HepG2 (cell line): ENCODE data around the gene ICE2. TPM values are rescaled to one million over a fixed set of nuclear protein-coding genes. Genes with fewer than 3 reads are reported as not detected.

Source experiments
- ATRX ChIP-seq: sonication (generic); formaldehyde crosslinking; IDR thresholded peaks from 2 replicates; pipeline ENCODE4 v1.4.0; 2020; ENCODE audit warnings: missing genetic modification reagents, borderline replicate concordance
- FOXA1 ChIP-seq, 2 experiments: fragments of 450-650 bp in 1 of 2; sonication (generic) in 1 of 2; formaldehyde crosslinking in 1 of 2; IDR thresholded peaks; 2 replicates each; pipeline versions ENCODE4 v1.4.0 to v1.6.1; 2016 to 2020; ENCODE audit warnings: missing genetic modification reagents in 1 of 2
- GMEB2 ChIP-seq: IDR thresholded peaks from 2 replicates; pipeline ENCODE4 v1.6.1; 2016; ENCODE audit warnings: missing biosample characterization, missing genetic modification reagents, low read depth
- HMG20B ChIP-seq: conservative IDR thresholded peaks from 2 replicates; pipeline ENCODE4 v1.6.1; 2016; ENCODE audit warnings: missing genetic modification reagents, missing compliant biosample characterization
- KDM5B ChIP-seq: sonication (generic); formaldehyde crosslinking; IDR thresholded peaks from 2 replicates; pipeline ENCODE4 v1.4.0; 2020; ENCODE audit warnings: missing genetic modification reagents, mild to moderate bottlenecking, borderline replicate concordance
- NONO ChIP-seq, 2 experiments: fragments of 450-650 bp in 1 of 2; sonication (generic) in 1 of 2; formaldehyde crosslinking in 1 of 2; IDR thresholded peaks in 1 of 2; conservative IDR thresholded peaks in 1 of 2; 2 replicates each; pipeline versions ENCODE4 v1.6.1 to v1.8.0; 2017 to 2022; ENCODE audit warnings: mild to moderate bottlenecking in 1 of 2, missing genetic modification reagents in 1 of 2, moderate library complexity in 1 of 2
- RBFOX2 ChIP-seq: fragments of 200-400 bp; formaldehyde crosslinking; IDR thresholded peaks from 2 replicates; pipeline ENCODE4 v1.6.1; 2017; ENCODE audit warnings: low read depth, mild to moderate bottlenecking, low read length
- RFXAP ChIP-seq: sonication (generic); formaldehyde crosslinking; IDR thresholded peaks from 2 replicates; pipeline ENCODE4 v1.4.0; 2020; ENCODE audit warnings: missing genetic modification reagents, borderline replicate concordance
- SIN3A ChIP-seq: IDR thresholded peaks from 2 replicates; pipeline ENCODE4 v1.6.1; 2011; ENCODE audit warnings: low read depth, mild to moderate bottlenecking, control low read depth, low read length, borderline replicate concordance
- SNAPC5 ChIP-seq: sonication (generic); formaldehyde crosslinking; IDR thresholded peaks from 2 replicates; pipeline ENCODE4 v1.8.1; 2023; ENCODE audit warnings: mild to moderate bottlenecking, missing genetic modification reagents, borderline replicate concordance
- SP4 ChIP-seq: sonication (generic); formaldehyde crosslinking; IDR thresholded peaks from 2 replicates; pipeline ENCODE4 v1.8.1; 2023; ENCODE audit warnings: mild to moderate bottlenecking, missing genetic modification reagents
- TFDP1 ChIP-seq: IDR thresholded peaks from 2 replicates; pipeline ENCODE4 v1.6.1; 2016; ENCODE audit warnings: missing compliant biosample characterization, missing genetic modification reagents, borderline replicate concordance
- TGIF2 ChIP-seq: IDR thresholded peaks from 2 replicates; pipeline ENCODE4 v1.6.1; 2016; ENCODE audit warnings: control low read depth, missing compliant biosample characterization
- THAP7 ChIP-seq: sonication (generic); formaldehyde crosslinking; IDR thresholded peaks from 2 replicates; pipeline ENCODE4 v1.8.1; 2023; ENCODE audit warnings: mild to moderate bottlenecking, missing genetic modification reagents
- TSC22D2 ChIP-seq: sonication (generic); formaldehyde crosslinking; IDR thresholded peaks from 2 replicates; pipeline ENCODE4 v1.5.1; 2020; ENCODE audit warnings: missing genetic modification reagents, mild to moderate bottlenecking, borderline replicate concordance
- YEATS2 ChIP-seq: sonication (generic); formaldehyde crosslinking; IDR thresholded peaks from 2 replicates; pipeline ENCODE4 v1.4.0; 2020; ENCODE audit warnings: missing genetic modification reagents, borderline replicate concordance
- ZBTB14 ChIP-seq: sonication (generic); formaldehyde crosslinking; IDR thresholded peaks from 2 replicates; pipeline ENCODE4 v1.4.0; 2020; ENCODE audit warnings: missing genetic modification reagents
- ZKSCAN1 ChIP-seq: fragments of 150-350 bp; IDR thresholded peaks from 2 replicates; pipeline ENCODE4 v1.6.1; 2014; ENCODE audit warnings: low read length
- ZNF24 ChIP-seq: fragments of 450-650 bp; IDR thresholded peaks from 2 replicates; pipeline ENCODE4 v1.6.1; 2017; ENCODE audit warnings: antibody characterized with exemption, mild to moderate bottlenecking
- ZNF441 ChIP-seq: sonication (generic); formaldehyde crosslinking; IDR thresholded peaks from 2 replicates; pipeline ENCODE4 v1.7.0; 2021; ENCODE audit warnings: missing genetic modification reagents, borderline replicate concordance
- ZNF547 ChIP-seq: sonication (generic); formaldehyde crosslinking; IDR thresholded peaks from 2 replicates; pipeline ENCODE4 v1.5.1; 2020; ENCODE audit warnings: mild to moderate bottlenecking, missing genetic modification reagents
- ZNF558 ChIP-seq: sonication (generic); formaldehyde crosslinking; IDR thresholded peaks from 2 replicates; pipeline ENCODE4 v1.9.0; 2022; ENCODE audit warnings: mild to moderate bottlenecking, missing genetic modification reagents, borderline replicate concordance
- ZNF597 ChIP-seq: sonication (generic); formaldehyde crosslinking; IDR thresholded peaks from 2 replicates; pipeline ENCODE4 v1.5.0; 2020; ENCODE audit warnings: missing genetic modification reagents
- polyA plus RNA-seq, 8 experiments: library from polyadenylated mRNA; depleted of rRNA in 3 of 8; stranded (reverse) in 7 of 8; unstranded in 1 of 8; fragments of >200 nt; fragmentation: Illumina TruSeq in 4 of 8; extraction: Trizol in 4 of 8; gene quantifications; 2 replicates each; pipeline versions ENCODE4 v1.2.1 to v1.2.3, GENCODE V29; 2011 to 2016; ENCODE audit warnings: low read depth in 4 of 8, missing spikeins in 1 of 8, mixed read lengths in 1 of 8; ENCODE audit not compliant: insufficient read depth in 1 of 8
- total RNA-seq, 5 experiments: library from RNA; depleted of rRNA; stranded (reverse); fragments of >200 nt; fragmentation: Illumina TruSeq; extraction: Trizol; gene quantifications; 2 replicates each; pipeline ENCODE4 v1.2.3, GENCODE V29; 2016; ENCODE audit warnings: low read depth in 1 of 5

The ICE2 gene
- total and polyA plus RNA-seq, 2 of the 13 experiments (the other 11 are each of a cell fraction or from before 2014, with no cell fraction given), result 24.8 to 26.4 TPM

GRCh38 chr15:60478566-60479360, at the start of gene ICE2 (continued):
- TF ChIP-seq SP4 (CRISPR knock-in tag), result peak; percentile 82
- peak; percentile 85; the same call in 1 of the 2 replicates for TF ChIP-seq RFXAP (CRISPR knock-in tag)
- peak; percentile 95 for TF ChIP-seq GMEB2 (CRISPR knock-in tag)
- no peak for TF ChIP-seq HMG20B (CRISPR knock-in tag)
- no peak for TF ChIP-seq FOXA1 (IDR thresholded peaks at IDR 0.05)
- TF ChIP-seq FOXA1 (CRISPR knock-in tag; IDR thresholded peaks at IDR 0.05), result peak; percentile 38; the same call in 1 of the 2 replicates
- no peak for TF ChIP-seq ZKSCAN1
- peak; percentile 83; the same call in 1 of the 2 replicates for TF ChIP-seq ZNF558
- no peak for TF ChIP-seq ZNF597
- no peak for TF ChIP-seq ATRX
- peak; percentile 28; the same call in 1 of the 2 replicates for TF ChIP-seq SIN3A
- TF ChIP-seq TSC22D2, result no peak
- TF ChIP-seq KDM5B (CRISPR knock-in tag), result peak; percentile 95; the same call in 1 of the 2 replicates
- peak; percentile 100 for TF ChIP-seq RBFOX2
- TF ChIP-seq SNAPC5, result 0 out of 2 replicates have a peak, but pooled peaks have one; percentile 83
- peak; percentile 64; the same call in 1 of the 2 replicates for TF ChIP-seq ZNF547 (CRISPR knock-in tag)
- TF ChIP-seq TFDP1, result peak; percentile 97; the same call in 1 of the 2 replicates
- peak; percentile 90 for TF ChIP-seq YEATS2
- TF ChIP-seq THAP7 (CRISPR knock-in tag), result peak; percentile 77; the same call in 1 of the 2 replicates
- no peak for TF ChIP-seq ZNF24
- TF ChIP-seq TGIF2, result peak; percentile 93
- 0 out of 2 replicates have a peak, but pooled peaks have one; percentile 51 for TF ChIP-seq ZBTB14 (CRISPR knock-in tag)
- peak; percentile 77 for TF ChIP-seq ZNF441 (CRISPR knock-in tag)
- no peak for TF ChIP-seq NONO (IDR thresholded peaks at IDR 0.05)
- peak; percentile 89; the same call in 1 of the 2 replicates for TF ChIP-seq NONO (CRISPR knock-in tag; conservative IDR thresholded peaks at IDR 0.05)
